Stomach (tissue), 9 donors: ENCODE data around the gene MRPL40. TPM values are rescaled to one million over a fixed set of nuclear protein-coding genes. Genes with fewer than 3 reads are reported as not detected.

ENCODE experiments used
- DNase-seq, 2 donors: peaks; one replicate each; pipeline versions ENCODE4 v3.0.0 to v3.0.0-alpha.2; 2013 to 2019
- H3K27ac ChIP-seq, 5 donors: fragments of 200-600 bp in 4 of 5; sonication (generic) in 4 of 5; one replicate each; pipeline ENCODE4 v1.5.1; 2013 to 2019; ENCODE audit warnings: mild to moderate bottlenecking in 1 of 5, moderate library complexity in 1 of 5
- H3K27me3 ChIP-seq, 3 donors: fragments of 200-600 bp; sonication (generic); one replicate each; pipeline ENCODE4 v1.5.1; 2017 to 2019; ENCODE audit warnings: mixed run types in 1 of 3
- H3K36me3 ChIP-seq, 4 donors: fragments of 200-600 bp; sonication (generic); 1 replicate in 3 of 4; 2 replicates in 1 of 4; pipeline ENCODE4 v1.5.1; 2016 to 2019
- H3K4me1 ChIP-seq, 4 donors: fragments of 200-600 bp; sonication (generic); one replicate each; pipeline ENCODE4 v1.5.1; 2016 to 2019
- H3K4me3 ChIP-seq, 4 donors: fragments of 200-600 bp; sonication (generic) in 3 of 4; one replicate each; pipeline ENCODE4 v1.5.1; 2016 to 2019; ENCODE audit warnings: mild to moderate bottlenecking in 1 of 4
- H3K9me3 ChIP-seq, 4 donors: fragments of 200-600 bp; sonication (generic); one replicate each; pipeline ENCODE4 v1.5.1; 2016 to 2019
- CTCF ChIP-seq, 7 experiments: fragments of 450-650 bp in 4 of 7; fragments of 200-600 bp in 3 of 7; sonication (generic) in 3 of 7; IDR thresholded peaks; one replicate each; pipeline ENCODE4 v1.5.1; 2016 to 2019; ENCODE audit warnings: antibody characterized with exemption in 7 of 7, control low read depth in 2 of 7, mild to moderate bottlenecking in 1 of 7
- EP300 ChIP-seq: sonication (generic); formaldehyde crosslinking; IDR thresholded peaks from one replicate; pipeline ENCODE4 v1.6.1; 2017; ENCODE audit warnings: antibody characterized with exemption
- POLR2A ChIP-seq, 4 donors: fragments of 450-650 bp; IDR thresholded peaks; one replicate each; pipeline ENCODE4 v1.6.1; 2016; ENCODE audit warnings: antibody characterized with exemption in 4 of 4, control low read depth in 2 of 4, mild to moderate bottlenecking in 1 of 4, moderate library complexity in 1 of 4
- POLR2AphosphoS5 ChIP-seq, 3 donors: sonication (generic); formaldehyde crosslinking; IDR thresholded peaks; one replicate each; pipeline ENCODE4 v1.6.1; 2016; ENCODE audit warnings: antibody characterized with exemption in 3 of 3
- WGBS, 5 donors: extraction: QIAGEN DNeasy Blood & Tissue Kit in 3 of 5; methylation state at CpG; one replicate each; pipeline versions ENCODE4 v1.1.5 to v1.1.7; 2013 to 2018; 5-methylcytosine and 5-hydroxymethylcytosine counted together
- intact Hi-C: fragments of 100-400 bp; cut with DNase I; formaldehyde crosslinking; loops from one replicate; pipeline ENCODE4 v1.15.1; 2023; ENCODE audit warnings: low total_unique reads
- polyA plus RNA-seq, 3 donors: library from polyadenylated mRNA; stranded (reverse); fragments of 200-250 nt; gene quantifications; one replicate each; pipeline ENCODE4 v1.2.3, GENCODE V29; 2013
- total RNA-seq, 5 donors: library from RNA; depleted of rRNA; stranded (reverse); fragments of >200 nt; gene quantifications; one replicate each; pipeline versions ENCODE4 v1.1.0 to v1.2.3, GENCODE V29; 2014 to 2016
- donor health status: healthy with polysubstance abuse.
- donor health status: Bipolar disorder and iron deficiency.
- donor health status: healthy.

The MRPL40 gene
- total and polyA plus RNA-seq, 8 donors, result 2.3 to 61.1 (median 23.3) TPM

- Histone ChIP-seq H3K27me3 (no peaks in the 10 kb centered on the region), H3K36me3 (no peaks in the 10 kb centered on the region), H3K4me1 (peaks cover 0 to 40% (median 9%) of the 10 kb centered on the region in 4 donors), H3K9me3 (no peaks in the 10 kb centered on the region), H3K4me3 (no peak overlapping the region), H3K27ac (peak overlapping the region in 1 of 5 donors; percentile 5)
- TF ChIP-seq CTCF (IDR thresholded peaks at IDR 0.05) (no peak), POLR2AphosphoS5 (IDR thresholded peaks at IDR 0.05) (no peak), POLR2A (IDR thresholded peaks at IDR 0.05) (no peak), EP300 (no peak)
- peak in 1 of 2 donors; percentile 40 for DNase-seq
- intact Hi-C loops, result no loop called here
- WGBS, 5 donors, result 63 to 78% (median 70%) methylated on average over 5 of the region's 5 CpGs
Measured at GRCh38 chr22:19419464-19420178, 12.7 kb upstream of the MRPL40 start.

- TF ChIP-seq POLR2AphosphoS5 (IDR thresholded peaks at IDR 0.05), result no peak
- TF ChIP-seq EP300, result no peak
- no peak for TF ChIP-seq CTCF (IDR thresholded peaks at IDR 0.05)
- no peak for TF ChIP-seq POLR2A (IDR thresholded peaks at IDR 0.05)
- no peak for DNase-seq
- no peaks in the 10 kb centered on the region for H3K27me3 ChIP-seq
- H3K27ac ChIP-seq, result peak overlapping the region in 1 of 5 donors; percentile 5
- peaks cover 0 to 41% (median 9%) of the 10 kb centered on the region in 4 donors for H3K4me1 ChIP-seq
- H3K4me3 ChIP-seq, result no peak overlapping the region
- WGBS, 5 donors, result 89 to 95% (median 94%) methylated on average over 6 of the region's 6 CpGs
- peaks cover 0 to 5% (median 0%) of the 10 kb centered on the region in 4 donors for H3K36me3 ChIP-seq
- intact Hi-C loops, result no loop called here
- no peaks in the 10 kb centered on the region for H3K9me3 ChIP-seq
Measured at GRCh38 chr22:19420321-19420720, 12.0 kb upstream of the MRPL40 start.

GRCh38 chr22:19422440-19423301, 9.7 kb upstream of the MRPL40 start:
- no peak for DNase-seq
- Histone ChIP-seq H3K27ac (no peak overlapping the region), H3K9me3 (no peaks in the 10 kb centered on the region), H3K27me3 (no peaks in the 10 kb centered on the region), H3K4me3 (no peak overlapping the region), H3K4me1 (peaks cover 0 to 59% (median 11%) of the 10 kb centered on the region in 4 donors), H3K36me3 (peaks cover 0 to 5% (median 0%) of the 10 kb centered on the region in 4 donors)
- intact Hi-C loops, result no loop called here
- 79 to 89% (median 81%) methylated on average over 11 of the region's 11 CpGs for WGBS, 5 donors
- TF ChIP-seq EP300 (no peak), POLR2AphosphoS5 (IDR thresholded peaks at IDR 0.05) (no peak), POLR2A (IDR thresholded peaks at IDR 0.05) (no peak), CTCF (IDR thresholded peaks at IDR 0.05) (no peak)

- no peak for DNase-seq
- Histone ChIP-seq H3K27ac (no peak overlapping the region), H3K4me3 (no peak overlapping the region), H3K36me3 (peaks cover 0 to 5% (median 0%) of the 10 kb centered on the region in 4 donors), H3K4me1 (peaks cover 0 to 68% (median 17%) of the 10 kb centered on the region in 4 donors), H3K27me3 (no peaks in the 10 kb centered on the region), H3K9me3 (no peaks in the 10 kb centered on the region)
- TF ChIP-seq EP300 (no peak), POLR2A (IDR thresholded peaks at IDR 0.05) (no peak), POLR2AphosphoS5 (IDR thresholded peaks at IDR 0.05) (no peak)
- WGBS, 5 donors, result 81 to 92% (median 90%) methylated on average over 3 of the region's 3 CpGs
- intact Hi-C loops, result no loop called here
Measured at GRCh38 chr22:19424186-19424500, 8.2 kb upstream of the MRPL40 start.
